ENCODE measurements around the gene CTDP1. TPM values are rescaled to one million over a fixed set of nuclear protein-coding genes. Genes with fewer than 3 reads are reported as not detected.

CTDP1 gene
- total and polyA plus RNA-seq, 9 of the 15 experiments (the other 6 are each of a cell fraction or from before 2014, with no cell fraction given), result 0.07 to 19.2 (median 4.0) TPM

GRCh38 chr18:79744625-79745024, 65.0 kb downstream of the CTDP1 start (continued):
- TF ChIP-seq IRF1 (CRISPR knock-in tag; IDR thresholded peaks at IDR 0.05; ENCODE audit: borderline replicate concordance) (no peak), SIRT6 (IDR thresholded peaks at IDR 0.05; ENCODE audit: low read depth, low read length) (no peak)

- no peak overlapping the region for H3K4me3 ChIP-seq
- H3K79me2 ChIP-seq (ENCODE audit: control insufficient read depth, insufficient read depth, low read length), result no peaks in the 10 kb centered on the region
- H2AFZ ChIP-seq (ENCODE audit: low read depth, low read length), result no peak overlapping the region
- no peaks in the 10 kb centered on the region for H3K9me3 ChIP-seq (replicated peaks; ENCODE audit: control insufficient read depth, insufficient read depth, low read depth, low read length)
- no peak for ATAC-seq
- WGBS (ENCODE audit: insufficient coverage, low coverage, missing lambda C conversion rate), result 94% methylated on average over 7 of the region's 8 CpGs
- H3K4me2 ChIP-seq (ENCODE audit: insufficient read depth, low read length), result no peak overlapping the region
- H3K36me3 ChIP-seq (ENCODE audit: control insufficient read depth, insufficient read depth, low read length), result 0 out of 3 replicates have a peak, but pooled peaks cover 2% of the 10 kb centered on the region
- CTCF ChIA-PET (ENCODE audit: low intra/inter-chr PET ratio), result no interaction called here
- H4K20me1 ChIP-seq (replicated peaks; ENCODE audit: control insufficient read depth, insufficient read depth, low read length), result no peaks in the 10 kb centered on the region
- no peak for FAIRE-seq
- no peaks in the 10 kb centered on the region for H3K27me3 ChIP-seq (ENCODE audit: control insufficient read depth in 2 of 2, insufficient read depth in 2 of 2, low read length in 2 of 2)
- BruUV-seq (replicated peaks), result no TSS peak
- intact Hi-C loops (cut with micrococcal nuclease), result no loop called here
- no peaks in the 10 kb centered on the region for H3K9me1 ChIP-seq (ENCODE audit: control insufficient read depth, insufficient read depth, low read length)
- POLR2A ChIA-PET, result no interaction called here
- DNase-seq (ENCODE audit: extremely low read depth in 1 of 4, low spot score in 3 of 4), result no peak
- H3K9ac ChIP-seq (ENCODE audit: insufficient read depth in 1 of 2, low read depth in 2 of 2, low read length in 2 of 2), result no peak overlapping the region
- H3K27ac ChIP-seq (ENCODE audit: extremely low read depth, low read depth, low read length), result no peak overlapping the region
- H3K4me1 ChIP-seq (replicated peaks in 1 of 2; ENCODE audit: control insufficient read depth in 2 of 2, insufficient read depth in 2 of 2, low read length in 2 of 2), result no peaks in the 10 kb centered on the region
- in situ Hi-C loops (cut with MboI), result no loop called here
- TF ChIP-seq CHD7 (IDR thresholded peaks at IDR 0.05; ENCODE audit: low read depth, low read length) (no peak), ATF1 (CRISPR knock-in tag; IDR thresholded peaks at IDR 0.05) (no peak), ATF1 (tag; IDR thresholded peaks at IDR 0.05) (no peak), FOXP4 (CRISPR knock-in tag; IDR thresholded peaks at IDR 0.05; ENCODE audit: borderline replicate concordance) (no peak), ASH1L (IDR thresholded peaks at IDR 0.05; ENCODE audit: borderline replicate concordance, low read depth, partially characterized antibody) (no peak)
Observed at GRCh38 chr18:79746730-79747129, 67.1 kb downstream of the CTDP1 start.
